Measurements from ENCODE around the gene GNRH2. TPM values are rescaled to one million over a fixed set of nuclear protein-coding genes. Genes with fewer than 3 reads are reported as not detected.
"Not testable (repeated sequence)": the region's sequence is repeated elsewhere in the genome, so short reads cannot be mapped to it uniquely, and the experiment has no call there.

The GNRH2 gene
- total RNA-seq, 1 donor from 2014 or later = not detected

DNA sequence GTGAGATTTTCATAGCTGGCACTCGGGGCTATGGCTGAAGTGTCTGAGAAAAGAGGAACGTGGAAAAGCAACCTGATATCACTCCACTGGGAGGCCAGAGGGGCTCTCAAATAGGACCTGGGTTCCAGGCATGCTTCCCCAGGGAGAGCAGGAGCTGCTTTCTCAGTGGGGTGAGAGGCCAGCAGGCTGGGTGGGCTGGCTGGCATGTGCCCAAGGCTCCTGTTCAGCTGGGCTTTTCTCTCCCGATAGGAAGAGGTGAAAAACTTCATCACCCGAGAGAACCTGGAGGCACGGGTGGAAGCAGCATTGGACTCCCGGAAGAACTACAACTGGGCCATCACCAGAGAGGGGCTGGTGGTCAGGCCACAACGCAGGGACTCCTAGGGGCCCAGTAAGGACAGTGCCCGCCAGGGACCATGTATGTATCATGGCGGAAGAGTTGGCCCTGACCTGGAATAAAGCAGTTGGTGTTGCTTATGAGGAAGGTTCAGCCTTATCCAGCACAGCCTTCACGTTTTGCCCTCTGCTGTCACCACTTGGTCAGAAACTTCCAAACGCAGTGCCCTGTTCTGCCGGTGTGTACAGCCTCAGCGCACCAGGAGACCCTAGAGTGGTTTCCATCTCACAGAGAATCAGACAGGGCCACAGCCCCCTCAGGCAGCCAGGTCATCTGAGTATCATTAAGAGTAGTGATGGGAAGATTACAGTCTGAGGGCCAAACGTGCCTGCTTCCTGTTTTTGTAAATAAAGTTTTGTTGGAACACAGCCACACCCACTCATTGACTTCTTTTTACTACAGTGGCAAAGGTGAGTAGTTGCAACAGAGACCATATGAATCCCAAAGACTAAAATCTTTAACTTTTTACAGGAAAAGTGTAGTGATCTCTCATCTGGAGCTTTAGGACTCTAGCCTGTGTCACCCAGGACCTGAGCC, 4.3 kb downstream of the GNRH2 start:
- H3K4me3 ChIP-seq (ENCODE audit: low read depth, low read length) = peak overlapping the region; percentile 85
- TF ChIP-seq, protein P1, sequence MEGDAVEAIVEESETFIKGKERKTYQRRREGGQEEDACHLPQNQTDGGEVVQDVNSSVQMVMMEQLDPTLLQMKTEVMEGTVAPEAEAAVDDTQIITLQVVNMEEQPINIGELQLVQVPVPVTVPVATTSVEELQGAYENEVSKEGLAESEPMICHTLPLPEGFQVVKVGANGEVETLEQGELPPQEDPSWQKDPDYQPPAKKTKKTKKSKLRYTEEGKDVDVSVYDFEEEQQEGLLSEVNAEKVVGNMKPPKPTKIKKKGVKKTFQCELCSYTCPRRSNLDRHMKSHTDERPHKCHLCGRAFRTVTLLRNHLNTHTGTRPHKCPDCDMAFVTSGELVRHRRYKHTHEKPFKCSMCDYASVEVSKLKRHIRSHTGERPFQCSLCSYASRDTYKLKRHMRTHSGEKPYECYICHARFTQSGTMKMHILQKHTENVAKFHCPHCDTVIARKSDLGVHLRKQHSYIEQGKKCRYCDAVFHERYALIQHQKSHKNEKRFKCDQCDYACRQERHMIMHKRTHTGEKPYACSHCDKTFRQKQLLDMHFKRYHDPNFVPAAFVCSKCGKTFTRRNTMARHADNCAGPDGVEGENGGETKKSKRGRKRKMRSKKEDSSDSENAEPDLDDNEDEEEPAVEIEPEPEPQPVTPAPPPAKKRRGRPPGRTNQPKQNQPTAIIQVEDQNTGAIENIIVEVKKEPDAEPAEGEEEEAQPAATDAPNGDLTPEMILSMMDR (conservative IDR thresholded peaks at IDR 0.05; ENCODE audit: low read depth, low read length) = no peak
- DNase-seq (ENCODE audit: low read depth) = no peak

DNA sequence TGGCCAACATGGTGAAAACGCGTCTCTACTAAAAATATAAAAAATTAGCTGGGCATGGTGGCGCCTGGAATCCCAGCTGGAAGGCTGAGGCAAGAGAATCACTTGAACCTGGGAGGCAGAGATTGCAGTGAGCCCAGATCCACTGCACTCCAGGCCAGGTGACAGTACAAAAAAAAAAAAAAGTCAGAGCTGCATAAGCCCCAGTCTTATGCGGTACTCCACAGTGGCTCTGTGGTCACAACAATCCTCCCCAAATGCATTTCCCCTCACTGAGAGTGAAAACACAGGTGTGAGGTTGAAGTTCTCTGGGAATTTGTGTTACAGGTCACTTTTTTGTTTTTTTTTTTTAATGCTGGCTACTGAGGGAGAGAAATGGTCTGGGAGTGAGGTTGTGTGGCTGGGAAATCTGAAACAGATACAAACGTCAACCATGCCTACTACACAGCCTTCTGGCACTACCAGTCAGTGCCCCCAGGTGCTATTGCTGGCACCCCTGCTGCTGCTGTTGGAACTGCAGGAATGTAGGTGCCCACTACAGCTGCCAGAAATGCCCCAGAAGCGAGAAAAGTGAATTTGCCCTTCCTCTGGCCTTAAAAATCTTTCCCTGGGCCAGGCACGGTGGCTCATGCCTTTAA, 8.1 kb downstream of the GNRH2 start:
- DNase-seq (ENCODE audit: low read depth) = no peak
- TF ChIP-seq, protein P1 (conservative IDR thresholded peaks at IDR 0.05; ENCODE audit: low read depth, low read length) = peak; percentile 7
- H3K4me3 ChIP-seq (ENCODE audit: low read depth, low read length) = no peak overlapping the region

DNA sequence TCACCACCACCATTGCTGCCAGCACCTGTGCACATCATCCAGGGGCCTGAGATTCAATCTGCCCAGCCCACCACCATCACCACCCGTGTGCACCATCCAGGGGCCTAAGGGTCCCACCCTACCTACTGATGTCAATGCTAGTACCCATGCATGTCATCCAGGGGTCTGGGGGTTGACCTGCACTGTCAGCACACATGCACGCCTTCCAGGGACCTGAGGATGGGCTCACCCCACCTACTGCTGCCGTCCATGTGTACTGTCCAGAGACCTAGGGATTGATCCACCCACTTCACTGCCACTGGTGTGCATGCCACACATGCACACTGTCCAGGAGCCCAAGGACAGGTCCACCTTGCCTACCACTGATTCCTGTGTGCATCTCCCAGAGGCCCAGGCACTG, 16.1 kb downstream of the GNRH2 start:
- TF ChIP-seq, protein P1 (conservative IDR thresholded peaks at IDR 0.05; ENCODE audit: low read depth, low read length) = no peak
- no peak for DNase-seq (ENCODE audit: low read depth)
- H3K4me3 ChIP-seq (ENCODE audit: low read depth, low read length) = no peak overlapping the region

DNA sequence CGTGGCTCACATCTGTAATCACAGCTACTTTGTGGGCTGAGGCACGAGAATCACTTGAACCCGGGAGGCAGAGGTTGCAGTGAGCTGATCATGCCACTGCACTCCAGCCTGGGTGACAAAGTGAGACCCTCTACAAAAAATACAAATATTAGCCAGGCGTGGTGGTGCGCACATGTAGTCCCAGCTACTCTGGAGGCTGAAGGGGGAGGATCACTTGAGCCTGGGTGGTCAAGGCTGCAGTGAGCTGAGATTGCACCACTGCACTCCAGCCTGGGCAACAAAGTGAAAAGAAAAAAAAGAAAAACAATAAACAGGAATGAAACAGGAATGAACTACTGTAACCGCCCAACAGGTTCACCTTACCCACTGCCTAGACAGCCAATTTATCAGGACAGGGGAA, 20.7 kb downstream of the GNRH2 start:
- DNase-seq (ENCODE audit: low read depth); H3K4me3 ChIP-seq (ENCODE audit: low read depth, low read length): not testable (repeated sequence)

DNA sequence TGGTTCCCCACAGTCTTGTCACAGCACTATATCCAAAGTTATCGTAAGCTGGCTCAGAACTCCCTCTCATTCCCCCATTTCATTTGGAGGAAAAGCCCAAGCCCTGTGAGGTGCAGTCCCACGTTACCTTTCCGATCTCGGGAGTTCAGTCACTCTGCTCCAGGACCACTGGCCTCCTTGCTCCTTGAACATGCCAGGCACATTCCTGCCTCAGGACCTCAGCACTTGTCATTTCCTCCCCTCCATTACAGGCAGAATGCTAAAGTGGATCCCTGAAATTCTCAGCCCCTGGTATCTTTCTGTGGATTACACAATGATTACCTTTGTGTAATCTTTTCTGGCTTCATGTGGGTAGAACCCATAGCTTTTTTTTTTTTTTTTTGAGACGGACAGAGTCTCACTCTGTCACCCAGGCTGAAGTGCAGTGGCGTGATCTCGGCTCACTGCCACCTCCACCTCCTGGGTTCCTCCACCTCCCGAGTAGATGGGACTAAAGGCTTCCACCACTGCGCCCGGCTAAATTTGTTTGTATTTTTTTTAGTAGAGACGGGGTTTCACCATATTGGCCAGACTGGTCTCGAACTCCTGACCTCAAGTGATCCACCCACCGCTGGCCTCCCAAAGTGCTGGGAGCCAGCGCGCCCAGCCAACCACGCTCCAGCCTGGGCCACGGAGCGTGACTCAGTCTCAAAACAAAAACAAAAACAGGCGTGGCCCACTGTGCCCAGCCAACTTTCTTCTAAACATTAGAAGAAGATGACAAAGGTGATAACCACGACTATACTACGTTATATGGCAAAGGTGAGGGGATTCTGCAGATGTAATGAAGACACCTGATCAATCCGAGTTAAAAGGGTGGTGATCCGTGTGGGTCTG, 24.0 kb downstream of the GNRH2 start:
- no peak overlapping the region for H3K4me3 ChIP-seq (ENCODE audit: low read depth, low read length)
- TF ChIP-seq, protein P1 (conservative IDR thresholded peaks at IDR 0.05; ENCODE audit: low read depth, low read length) = no peak
- DNase-seq (ENCODE audit: low read depth) = no peak

DNA sequence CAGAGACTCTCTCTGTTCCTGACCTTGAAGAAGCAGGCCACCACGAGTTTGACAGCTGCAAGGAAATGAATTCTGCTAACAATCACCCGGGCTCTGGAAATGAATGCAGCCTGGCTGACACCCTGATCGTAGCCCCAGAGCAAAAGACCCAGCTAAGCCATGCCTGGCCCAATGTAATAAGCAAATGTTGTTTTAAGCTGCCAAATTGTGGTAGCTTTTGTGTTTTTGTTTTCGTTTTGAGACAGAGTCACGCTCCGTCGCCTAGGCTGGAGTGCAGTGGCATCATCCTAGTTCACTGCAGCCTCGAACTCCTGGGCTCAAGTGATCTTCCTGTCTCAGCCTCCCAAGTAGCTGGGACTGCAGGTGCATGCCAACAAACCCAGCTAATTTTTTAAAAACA, 24.7 kb downstream of the GNRH2 start:
- H3K4me3 ChIP-seq (ENCODE audit: low read depth, low read length) = no peak overlapping the region
- TF ChIP-seq, protein P1 (conservative IDR thresholded peaks at IDR 0.05; ENCODE audit: low read depth, low read length) = no peak
- no peak for DNase-seq (ENCODE audit: low read depth)
